ENCODE measurements around the gene NUFIP1. TPM values are rescaled to one million over a fixed set of nuclear protein-coding genes. Genes with fewer than 3 reads are reported as not detected.

Gene NUFIP1
- total RNA-seq, 1 experiment from 2014 or later: 7.3 TPM

DNA sequence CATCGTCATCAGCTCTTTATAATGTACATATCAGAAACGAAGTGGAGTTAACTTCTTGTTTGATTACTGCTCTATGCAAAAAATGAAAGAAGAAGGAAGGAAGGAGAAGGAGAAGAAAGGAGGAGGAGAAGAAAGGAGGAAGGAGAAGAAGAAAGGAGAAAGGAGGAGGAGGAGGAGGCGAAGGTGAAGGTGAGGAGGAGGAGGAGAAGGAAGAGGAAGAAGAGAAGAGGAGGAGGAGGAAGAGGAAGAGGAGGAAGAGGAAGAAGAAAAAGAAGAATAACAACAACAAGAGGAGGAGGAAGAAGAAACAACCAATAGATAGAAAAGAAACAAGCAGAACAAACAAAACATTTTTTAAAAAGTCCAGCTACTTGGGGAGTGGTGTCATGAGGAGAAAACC lies 13.1 kb downstream of the NUFIP1 start:
- Histone ChIP-seq H3K27ac (no peak overlapping the region), H3K9me2 (ENCODE audit: insufficient read depth) (no peaks in the 10 kb centered on the region), H3K79me2 (ENCODE audit: low read depth) (peaks cover 12% of the 10 kb centered on the region; the same call in 1 of the 2 replicates), H3K4me3 (no peak overlapping the region), H3K27me3 (ENCODE audit: insufficient read depth, low read depth) (no peaks in the 10 kb centered on the region), H3K4me1 (replicated peaks; ENCODE audit: insufficient read depth) (no peaks in the 10 kb centered on the region), H3K9me3 (ENCODE audit: insufficient read depth, low read depth) (no peaks in the 10 kb centered on the region), H3K4me2 (no peak overlapping the region), H4K20me1 (ENCODE audit: insufficient read depth) (no peaks in the 10 kb centered on the region; the same call in 1 of the 2 replicates), H3F3A (ENCODE audit: insufficient read depth, low read depth) (peaks cover 3% of the 10 kb centered on the region; the same call in 1 of the 2 replicates), H2AFZ (no peak overlapping the region), H3K36me3 (ENCODE audit: low read depth) (peaks cover 42% of the 10 kb centered on the region)
- TF ChIP-seq, protein P1, sequence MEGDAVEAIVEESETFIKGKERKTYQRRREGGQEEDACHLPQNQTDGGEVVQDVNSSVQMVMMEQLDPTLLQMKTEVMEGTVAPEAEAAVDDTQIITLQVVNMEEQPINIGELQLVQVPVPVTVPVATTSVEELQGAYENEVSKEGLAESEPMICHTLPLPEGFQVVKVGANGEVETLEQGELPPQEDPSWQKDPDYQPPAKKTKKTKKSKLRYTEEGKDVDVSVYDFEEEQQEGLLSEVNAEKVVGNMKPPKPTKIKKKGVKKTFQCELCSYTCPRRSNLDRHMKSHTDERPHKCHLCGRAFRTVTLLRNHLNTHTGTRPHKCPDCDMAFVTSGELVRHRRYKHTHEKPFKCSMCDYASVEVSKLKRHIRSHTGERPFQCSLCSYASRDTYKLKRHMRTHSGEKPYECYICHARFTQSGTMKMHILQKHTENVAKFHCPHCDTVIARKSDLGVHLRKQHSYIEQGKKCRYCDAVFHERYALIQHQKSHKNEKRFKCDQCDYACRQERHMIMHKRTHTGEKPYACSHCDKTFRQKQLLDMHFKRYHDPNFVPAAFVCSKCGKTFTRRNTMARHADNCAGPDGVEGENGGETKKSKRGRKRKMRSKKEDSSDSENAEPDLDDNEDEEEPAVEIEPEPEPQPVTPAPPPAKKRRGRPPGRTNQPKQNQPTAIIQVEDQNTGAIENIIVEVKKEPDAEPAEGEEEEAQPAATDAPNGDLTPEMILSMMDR (conservative IDR thresholded peaks at IDR 0.05): no peak
- TF ChIP-seq EZH2 (IDR thresholded peaks at IDR 0.05; ENCODE audit: low read depth): no peak
- POLR2A ChIA-PET (ENCODE audit: unreplicated experiment): interaction anchor here (0.7 kb wide), 1 partner anchor 71 kb away, joined by 4 read pairs; no protein-coding TSS in a partner anchor
- intact Hi-C loops (cut with micrococcal nuclease; ENCODE audit: unreplicated experiment): loop anchor here (10.0 kb wide), 1 partner anchor 731 kb away; no protein-coding TSS in a partner anchor
- CTCF ChIA-PET: no interaction called here
- no TSS peak for BruUV-seq (replicated peaks)
- DNase-seq: no peak

DNA sequence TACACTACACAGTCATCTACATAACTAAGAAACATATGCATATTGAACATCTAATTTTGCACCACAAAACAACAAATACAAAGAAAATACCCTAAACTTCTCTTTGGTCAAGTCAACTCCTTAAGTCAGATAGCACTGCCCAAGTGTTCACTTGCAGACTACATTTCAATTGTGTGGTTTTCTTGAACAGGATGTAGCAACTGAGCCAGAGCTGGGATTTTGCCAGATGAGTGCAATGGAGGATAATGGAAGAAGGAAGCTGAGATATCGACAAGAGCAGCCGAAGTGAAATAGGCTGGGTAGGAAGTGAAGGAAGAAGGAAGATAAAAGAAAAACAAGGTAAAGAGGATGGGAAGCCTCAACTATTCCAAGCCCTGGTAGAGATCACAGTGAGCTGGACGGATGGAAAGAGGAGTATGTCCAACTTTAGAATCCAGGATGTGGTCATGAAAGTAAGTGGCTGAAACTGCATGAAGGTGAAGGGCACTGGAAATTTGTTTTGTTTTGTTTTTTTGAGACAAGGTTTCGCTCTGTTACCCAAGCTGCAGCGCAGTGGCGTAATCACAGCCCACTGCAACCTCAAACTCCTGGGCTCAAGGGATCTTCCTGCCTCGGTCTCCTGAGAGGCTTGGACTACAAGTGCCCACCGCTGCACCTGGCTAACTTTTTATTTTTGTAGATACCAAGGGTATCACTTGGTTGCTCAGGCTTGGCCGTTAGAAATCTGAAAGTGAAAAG lies 15.0 kb downstream of the NUFIP1 start:
- intact Hi-C loops (cut with micrococcal nuclease; ENCODE audit: unreplicated experiment): loop anchor here (5.0 to 10.0 kb wide), 2 partner anchors 418 to 729 kb away; no protein-coding TSS in a partner anchor
- H3K79me2 ChIP-seq (ENCODE audit: low read depth): peaks cover 18% of the 10 kb centered on the region; the same call in 1 of the 2 replicates
- no peaks in the 10 kb centered on the region for H3K9me3 ChIP-seq (ENCODE audit: insufficient read depth, low read depth)
- DNase-seq: no peak
- no peaks in the 10 kb centered on the region for H3K27me3 ChIP-seq (ENCODE audit: insufficient read depth, low read depth)
- no peak overlapping the region for H2AFZ ChIP-seq
- H3K4me1 ChIP-seq (replicated peaks; ENCODE audit: insufficient read depth): peaks cover 5% of the 10 kb centered on the region
- no peak overlapping the region for H3K4me3 ChIP-seq
- ChIA-PET POLR2A (ENCODE audit: unreplicated experiment) (no interaction called here), CTCF (interaction anchor here (1.2 to 1.4 kb wide), 2 partner anchors 307 to 420 kb away, joined by 3 to 4 read pairs; no protein-coding TSS in a partner anchor)
- BruUV-seq (replicated peaks): no TSS peak
- H3K27ac ChIP-seq: no peak overlapping the region
- H3F3A ChIP-seq (ENCODE audit: insufficient read depth, low read depth): peaks cover 15% of the 10 kb centered on the region; the same call in 1 of the 2 replicates
- H4K20me1 ChIP-seq (ENCODE audit: insufficient read depth): no peaks in the 10 kb centered on the region; the same call in 1 of the 2 replicates
- TF ChIP-seq, protein P1 (conservative IDR thresholded peaks at IDR 0.05): no peak
- no peak for TF ChIP-seq EZH2 (IDR thresholded peaks at IDR 0.05; ENCODE audit: low read depth)
- no peak overlapping the region for H3K4me2 ChIP-seq
- no peaks in the 10 kb centered on the region for H3K9me2 ChIP-seq (ENCODE audit: insufficient read depth)
- H3K36me3 ChIP-seq (ENCODE audit: low read depth): peaks cover 25% of the 10 kb centered on the region

DNA sequence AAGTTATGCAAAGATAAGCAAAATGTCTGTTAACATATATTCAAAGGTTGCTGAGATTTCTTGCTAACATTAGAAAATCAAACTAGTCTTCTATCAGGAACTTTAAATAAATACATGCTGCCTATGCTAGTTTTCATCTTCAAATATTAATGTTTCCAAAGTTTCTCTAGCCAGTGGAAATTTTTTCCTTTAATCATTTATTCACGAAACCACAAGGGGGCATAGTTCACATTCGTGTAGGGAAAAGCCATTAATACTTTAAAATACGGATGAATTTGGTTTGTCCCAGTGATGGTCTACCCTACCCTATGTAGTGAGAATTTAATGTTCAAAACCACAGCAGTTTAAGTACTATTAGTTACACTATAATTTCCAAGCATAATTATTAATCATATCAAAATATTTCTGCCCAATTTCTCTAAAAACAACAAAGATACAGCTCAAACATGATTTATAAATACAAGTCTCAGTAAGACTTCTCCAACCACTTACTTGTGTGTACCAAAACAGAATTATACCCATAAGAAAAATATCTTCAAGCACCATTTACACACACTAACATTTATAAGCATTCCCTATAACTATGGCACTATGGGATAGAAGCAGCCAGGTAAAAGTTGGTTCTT lies 16.2 kb downstream of the NUFIP1 start:
- CTCF ChIA-PET: interaction anchor here (0.6 to 1.4 kb wide), 4 partner anchors 18 to 1154 kb away, joined by 3 to 4 read pairs (median 4); no protein-coding TSS in a partner anchor
- no peaks in the 10 kb centered on the region for H3K27me3 ChIP-seq (ENCODE audit: insufficient read depth, low read depth)
- H2AFZ ChIP-seq: no peak overlapping the region
- no TSS peak for BruUV-seq (replicated peaks)
- H3K79me2 ChIP-seq (ENCODE audit: low read depth): peaks cover 27% of the 10 kb centered on the region; the same call in 1 of the 2 replicates
- POLR2A ChIA-PET (ENCODE audit: unreplicated experiment): no interaction called here
- H3F3A ChIP-seq (ENCODE audit: insufficient read depth, low read depth): peaks cover 24% of the 10 kb centered on the region
- intact Hi-C loops (cut with micrococcal nuclease; ENCODE audit: unreplicated experiment): loop anchor here (1.0 to 10.0 kb wide), 4 partner anchors 308 to 728 kb away; no protein-coding TSS in a partner anchor
- H3K4me3 ChIP-seq: no peak overlapping the region
- peaks cover 23% of the 10 kb centered on the region for H3K36me3 ChIP-seq (ENCODE audit: low read depth)
- H4K20me1 ChIP-seq (ENCODE audit: insufficient read depth): no peaks in the 10 kb centered on the region
- no peaks in the 10 kb centered on the region for H3K9me2 ChIP-seq (ENCODE audit: insufficient read depth)
- H3K4me2 ChIP-seq: no peak overlapping the region
- no peak overlapping the region for H3K27ac ChIP-seq
- H3K4me1 ChIP-seq (replicated peaks; ENCODE audit: insufficient read depth): peaks cover 11% of the 10 kb centered on the region
- no peaks in the 10 kb centered on the region for H3K9me3 ChIP-seq (ENCODE audit: insufficient read depth, low read depth)
- DNase-seq: no peak
- TF ChIP-seq EZH2 (IDR thresholded peaks at IDR 0.05; ENCODE audit: low read depth): no peak
- TF ChIP-seq, protein P1 (conservative IDR thresholded peaks at IDR 0.05): peak; percentile 71
